Activated T-cell treated with anti-CD3 and anti-CD28 coated beads, Interleukin-2, amount 50 U/mL, for 1 hour (primary cell): Measurements from ENCODE around the gene CFAP73.
"Not testable (repeated sequence)": the region's sequence is repeated elsewhere in the genome, so short reads cannot be mapped to it uniquely, and the experiment has no call there.

Source experiments
- DNase-seq: peaks from one replicate; pipeline ENCODE4 v3.0.0-alpha.2; 2020

Gene CFAP73

GRCh38 chr12:113120670-113121370 lies 28.7 kb upstream of the CFAP73 start:
- DNase-seq: no peak

GRCh38 chr12:113127791-113128199 lies 21.7 kb upstream of the CFAP73 start:
- DNase-seq: no peak

GRCh38 chr12:113128802-113129663 lies 20.5 kb upstream of the CFAP73 start:
- DNase-seq: no peak

- no peak for DNase-seq
Observed at GRCh38 chr12:113129664-113130456, 19.7 kb upstream of the CFAP73 start.

- DNase-seq: no peak
Observed at GRCh38 chr12:113130457-113131135, 18.9 kb upstream of the CFAP73 start.

GRCh38 chr12:113131556-113131955 lies 18.0 kb upstream of the CFAP73 start:
- DNase-seq: no peak

GRCh38 chr12:113133036-113133435 lies 16.5 kb upstream of the CFAP73 start:
- DNase-seq: no peak

- DNase-seq: no peak
Observed at GRCh38 chr12:113133666-113134065, 15.9 kb upstream of the CFAP73 start.

- DNase-seq: no peak
Observed at GRCh38 chr12:113134071-113134470, 15.5 kb upstream of the CFAP73 start.

GRCh38 chr12:113134521-113134951 lies 15.0 kb upstream of the CFAP73 start:
- no peak for DNase-seq

GRCh38 chr12:113135178-113136127 lies 14.1 kb upstream of the CFAP73 start, which contains the start of gene RASAL1:
Gene RASAL1 (minus strand): TSS chr12:113135761. CDS start chr12:113135462, 299 bp downstream.
- DNase-seq: peak; percentile 86

- peak; percentile 70 for DNase-seq
Observed at GRCh38 chr12:113136128-113136989, 13.2 kb upstream of the CFAP73 start.

GRCh38 chr12:113136990-113137511 lies 12.5 kb upstream of the CFAP73 start:
- DNase-seq: no peak

- DNase-seq: no peak
Observed at GRCh38 chr12:113137861-113138783, 11.4 kb upstream of the CFAP73 start.

- no peak for DNase-seq
Observed at GRCh38 chr12:113138826-113139225, 10.7 kb upstream of the CFAP73 start.

- DNase-seq: no peak
Observed at GRCh38 chr12:113140706-113141105, 8.8 kb upstream of the CFAP73 start.

- not testable (repeated sequence) for DNase-seq
Observed at GRCh38 chr12:113141716-113142115, 7.8 kb upstream of the CFAP73 start.

- DNase-seq: no peak
Observed at GRCh38 chr12:113142173-113142885, 7.2 kb upstream of the CFAP73 start.
